HEK293 (cell line): ENCODE data around the gene PTGER3.
"Not testable (repeated sequence)": the region's sequence is repeated elsewhere in the genome, so short reads cannot be mapped to it uniquely, and the experiment has no call there.

Source experiments
- CTCF ChIA-PET: fragments of 350-600 bp; formaldehyde crosslinking; extraction: SDS; loops from one replicate; lab custom pipeline; 2021; ENCODE audit warnings: antibody characterized with exemption; lab: Yijun Ruan, JAX
- POLR2A ChIA-PET: fragments of 300-600 bp; formaldehyde crosslinking; extraction: SDS; loops from one replicate; lab custom pipeline; 2020; ENCODE audit warnings: antibody characterized with exemption, inconsistent platforms; lab: Yijun Ruan, JAX
- H3K27ac ChIP-seq: fragments of 200-500 bp; sonication (Bioruptor generic); 2 replicates; pipeline ENCODE4 v1.5.1; 2014; ENCODE audit warnings: low read depth, low read length, control low read depth, inconsistent platforms; ENCODE audit errors: extremely low read depth
- H3K36me3 ChIP-seq, 2 experiments: fragments of 200-500 bp in 1 of 2; sonication (Bioruptor generic) in 1 of 2; 1 replicate in 1 of 2; 2 replicates in 1 of 2; pipeline ENCODE4 v1.5.1; 2014 to 2017; ENCODE audit warnings: inconsistent platforms in 2 of 2, low read length in 2 of 2; ENCODE audit not compliant: control insufficient read depth in 2 of 2, insufficient read depth in 1 of 2
- H3K4me1 ChIP-seq: fragments of 200-500 bp; sonication (Bioruptor generic); 2 replicates; pipeline ENCODE4 v1.5.1; 2014; ENCODE audit warnings: mild to moderate bottlenecking, low read length, inconsistent platforms; ENCODE audit not compliant: control insufficient read depth, insufficient read depth
- H3K4me3 ChIP-seq: 2 replicates; pipeline ENCODE4 v1.5.1; 2011; ENCODE audit warnings: low read depth, mild to moderate bottlenecking, control low read depth, low read length, moderate library complexity
- H3K9me3 ChIP-seq: fragments of 200-500 bp; sonication (Bioruptor generic); 2 replicates; pipeline ENCODE4 v1.5.1; 2014; ENCODE audit warnings: low read depth, low read length, inconsistent platforms; ENCODE audit not compliant: control insufficient read depth, insufficient read depth
- OVOL3 ChIP-seq: fragments of 450-650 bp; formaldehyde crosslinking; IDR thresholded peaks from 2 replicates; pipeline ENCODE4 v1.5.1; 2016; ENCODE audit warnings: missing biosample characterization, missing genetic modification characterization
- PATZ1 ChIP-seq: fragments of 450-650 bp; formaldehyde crosslinking; IDR thresholded peaks from 2 replicates; pipeline ENCODE4 v1.5.1; 2016; ENCODE audit warnings: missing biosample characterization, missing genetic modification characterization
- SALL2 ChIP-seq: fragments of 450-650 bp; formaldehyde crosslinking; IDR thresholded peaks from 2 replicates; pipeline ENCODE4 v1.5.0; 2017; ENCODE audit warnings: missing biosample characterization, mild to moderate bottlenecking, missing genetic modification characterization, borderline replicate concordance
- ZNF121 ChIP-seq: fragments of 450-650 bp; formaldehyde crosslinking; IDR thresholded peaks from 2 replicates; pipeline ENCODE4 v1.5.1; 2016; ENCODE audit warnings: missing biosample characterization, missing genetic modification characterization
- ZNF530 ChIP-seq: fragments of 450-650 bp; formaldehyde crosslinking; IDR thresholded peaks from 2 replicates; pipeline ENCODE4 v1.5.1; 2016; ENCODE audit warnings: low read depth, missing biosample characterization, missing genetic modification characterization
- ZNF544 ChIP-seq: fragments of 450-650 bp; formaldehyde crosslinking; IDR thresholded peaks from 2 replicates; pipeline ENCODE4 v1.5.0; 2017; ENCODE audit warnings: missing biosample characterization, missing genetic modification characterization
- ZNF596 ChIP-seq: fragments of 450-650 bp; IDR thresholded peaks from 2 replicates; pipeline ENCODE4 v1.5.0; 2018; ENCODE audit warnings: missing biosample characterization, mild to moderate bottlenecking, missing genetic modification characterization, moderate library complexity
- ZNF639 ChIP-seq: fragments of 450-650 bp; formaldehyde crosslinking; IDR thresholded peaks from 2 replicates; pipeline ENCODE4 v1.5.1; 2016; ENCODE audit warnings: missing biosample characterization, missing genetic modification characterization
- TF ChIP-seq, protein P1 (sequence below): fragments of 450-650 bp; formaldehyde crosslinking; IDR thresholded peaks from 2 replicates; pipeline ENCODE4 v1.5.1; 2016; ENCODE audit warnings: missing biosample characterization, missing genetic modification characterization
- TF ChIP-seq, protein P2 (sequence below): fragments of 450-650 bp; formaldehyde crosslinking; IDR thresholded peaks from 2 replicates; pipeline ENCODE4 v1.5.1; 2016; ENCODE audit warnings: missing biosample characterization, missing genetic modification characterization
- TF ChIP-seq, protein P3 (sequence below): fragments of 450-650 bp; formaldehyde crosslinking; IDR thresholded peaks from 2 replicates; pipeline ENCODE4; 2016; ENCODE audit warnings: missing biosample characterization, missing genetic modification characterization

Gene PTGER3

GRCh38 chr1:70987497-70987896 lies 60.1 kb downstream of the PTGER3 start:
- ChIA-PET CTCF (interaction anchor here (0.6 to 0.7 kb wide), 4 partner anchors 9 to 239 kb away, joined by 3 to 5 read pairs (median 4); no protein-coding TSS in a partner anchor), POLR2A (no interaction called here)
- Histone ChIP-seq H3K36me3 (no peaks in the 10 kb centered on the region), H3K9me3 (no peaks in the 10 kb centered on the region), H3K4me1 (no peaks in the 10 kb centered on the region), H3K27ac (no peak overlapping the region), H3K4me3 (no peak overlapping the region)
- TF ChIP-seq PATZ1 (tag by site-specific recombination): no peak
- no peak for TF ChIP-seq ZNF596
- TF ChIP-seq, protein P1, sequence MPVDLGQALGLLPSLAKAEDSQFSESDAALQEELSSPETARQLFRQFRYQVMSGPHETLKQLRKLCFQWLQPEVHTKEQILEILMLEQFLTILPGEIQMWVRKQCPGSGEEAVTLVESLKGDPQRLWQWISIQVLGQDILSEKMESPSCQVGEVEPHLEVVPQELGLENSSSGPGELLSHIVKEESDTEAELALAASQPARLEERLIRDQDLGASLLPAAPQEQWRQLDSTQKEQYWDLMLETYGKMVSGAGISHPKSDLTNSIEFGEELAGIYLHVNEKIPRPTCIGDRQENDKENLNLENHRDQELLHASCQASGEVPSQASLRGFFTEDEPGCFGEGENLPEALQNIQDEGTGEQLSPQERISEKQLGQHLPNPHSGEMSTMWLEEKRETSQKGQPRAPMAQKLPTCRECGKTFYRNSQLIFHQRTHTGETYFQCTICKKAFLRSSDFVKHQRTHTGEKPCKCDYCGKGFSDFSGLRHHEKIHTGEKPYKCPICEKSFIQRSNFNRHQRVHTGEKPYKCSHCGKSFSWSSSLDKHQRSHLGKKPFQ (tag by site-specific recombination): no peak
- no peak for TF ChIP-seq ZNF544 (tag by site-specific recombination)
- TF ChIP-seq, protein P2, sequence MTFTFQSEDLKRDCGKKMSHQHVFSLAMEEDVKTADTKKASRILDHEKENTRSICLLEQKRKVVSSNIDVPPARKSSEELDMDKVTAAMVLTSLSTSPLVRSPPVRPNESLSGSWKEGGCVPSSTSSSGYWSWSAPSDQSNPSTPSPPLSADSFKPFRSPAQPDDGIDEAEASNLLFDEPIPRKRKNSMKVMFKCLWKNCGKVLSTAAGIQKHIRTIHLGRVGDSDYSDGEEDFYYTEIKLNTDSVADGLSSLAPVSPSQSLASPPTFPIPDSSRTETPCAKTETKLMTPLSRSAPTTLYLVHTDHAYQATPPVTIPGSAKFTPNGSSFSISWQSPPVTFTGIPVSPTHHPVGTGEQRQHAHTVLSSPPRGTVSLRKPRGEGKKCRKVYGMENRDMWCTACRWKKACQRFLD (tag by site-specific recombination): no peak
- TF ChIP-seq, protein P3, sequence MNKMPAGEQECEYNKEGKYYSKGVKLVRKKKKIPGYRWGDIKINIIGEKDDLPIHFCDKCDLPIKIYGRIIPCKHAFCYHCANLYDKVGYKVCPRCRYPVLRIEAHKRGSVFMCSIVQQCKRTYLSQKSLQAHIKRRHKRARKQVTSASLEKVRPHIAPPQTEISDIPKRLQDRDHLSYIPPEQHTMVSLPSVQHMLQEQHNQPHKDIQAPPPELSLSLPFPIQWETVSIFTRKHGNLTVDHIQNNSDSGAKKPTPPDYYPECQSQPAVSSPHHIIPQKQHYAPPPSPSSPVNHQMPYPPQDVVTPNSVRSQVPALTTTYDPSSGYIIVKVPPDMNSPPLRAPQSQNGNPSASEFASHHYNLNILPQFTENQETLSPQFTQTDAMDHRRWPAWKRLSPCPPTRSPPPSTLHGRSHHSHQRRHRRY (tag by site-specific recombination): no peak
- TF ChIP-seq ZNF530 (tag by site-specific recombination): no peak
- no peak for TF ChIP-seq SALL2 (tag by site-specific recombination)
- TF ChIP-seq ZNF121: no peak
- TF ChIP-seq ZNF639 (tag by site-specific recombination): no peak
- no peak for TF ChIP-seq OVOL3 (tag by site-specific recombination)

DNA sequence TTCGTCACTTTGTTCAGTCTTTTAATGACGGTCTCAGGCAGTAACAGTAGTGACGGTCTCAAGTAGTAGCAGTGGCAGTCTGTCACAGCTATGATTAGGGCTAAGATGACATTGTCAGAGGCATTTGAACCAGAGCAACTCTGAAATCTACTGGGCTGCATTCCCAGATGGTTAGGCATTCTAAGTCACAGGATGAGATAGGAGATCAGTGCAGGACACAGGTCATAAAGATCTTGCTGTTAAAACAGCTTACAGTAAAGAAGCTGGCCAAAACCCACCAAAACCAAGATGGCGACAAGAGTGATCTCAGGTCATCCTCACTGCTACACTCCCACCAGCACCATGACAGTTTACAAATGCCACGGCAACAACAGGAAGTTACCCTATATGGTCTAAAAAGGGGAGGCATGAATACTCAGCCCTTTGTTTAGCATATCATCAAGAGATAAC lies 61.8 kb downstream of the PTGER3 start:
- CTCF ChIA-PET: not testable (repeated sequence)

GRCh38 chr1:70985278-70985677 lies 62.3 kb downstream of the PTGER3 start:
- CTCF ChIA-PET, H3K9me3 ChIP-seq, H3K4me1 ChIP-seq, H3K4me3 ChIP-seq, H3K27ac ChIP-seq, H3K36me3 ChIP-seq, POLR2A ChIA-PET: not testable (repeated sequence)

More for the DNA sequence above, 61.8 kb downstream of the PTGER3 start:
- H3K36me3 ChIP-seq, H3K4me3 ChIP-seq, H3K9me3 ChIP-seq, H3K4me1 ChIP-seq, H3K27ac ChIP-seq, POLR2A ChIA-PET: not testable (repeated sequence)
